ENCODE results near the gene ASB13. TPM values are rescaled to one million over a fixed set of nuclear protein-coding genes. Genes with fewer than 3 reads are reported as not detected.

ASB13 gene
- total and polyA plus RNA-seq, 2 donors (not counting 1 experiment from before 2014, with no cell fraction given) = 2.5 to 4.4 TPM

DNA sequence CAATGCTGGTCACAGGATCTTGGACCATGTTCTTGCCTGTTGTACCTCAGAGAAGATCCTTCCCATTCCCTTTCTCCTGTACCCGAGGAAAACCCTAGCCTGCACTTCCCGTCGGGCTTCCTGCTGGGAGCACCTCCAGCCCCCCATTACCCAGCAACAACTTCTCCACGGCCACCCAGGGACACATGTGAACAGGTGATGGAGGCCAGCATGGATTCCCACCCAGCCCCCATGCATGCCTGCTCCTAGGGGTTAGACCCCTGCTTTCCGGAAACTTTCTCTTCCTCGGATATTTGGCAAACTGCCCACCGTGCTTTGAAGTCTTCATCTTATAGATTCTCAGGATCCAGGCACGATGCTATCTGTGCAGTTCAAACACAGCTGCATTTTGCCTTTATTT, 74.3 kb downstream of the ASB13 start:
- peaks cover 0 to 21% (median 11%) of the 10 kb centered on the region in 4 experiments for H3K27me3 ChIP-seq (replicated peaks in 1 of 4; ENCODE audit: control extremely low read depth in 1 of 4, control insufficient read depth in 3 of 4, insufficient read depth in 4 of 4, low read length in 3 of 4)
- ChIA-PET POLR2A (no interaction called here), CTCF (interaction anchor here (2.2 to 2.7 kb wide), 2 partner anchors 10 to 31 kb away, joined by 7 to 10 read pairs; no protein-coding TSS in a partner anchor)
- no peak for ATAC-seq (ENCODE audit: low read depth)
- H3K27me3 Mint-ChIP-seq = peaks cover 59% of the 10 kb centered on the region
- H3K4me3 ChIP-seq (ENCODE audit: control extremely low read depth in 1 of 5, extremely low read depth in 1 of 5, insufficient read depth in 1 of 5, low read depth in 2 of 5, low read length in 4 of 5) = no peak overlapping the region
- no peak overlapping the region for H3K9ac ChIP-seq (ENCODE audit: low read length)
- H3K9me3 Mint-ChIP-seq (ENCODE audit: insufficient read depth) = no peaks in the 10 kb centered on the region
- H2AFZ ChIP-seq (ENCODE audit: insufficient read depth, low read depth, low read length, poor library complexity, severe bottlenecking) = no peak overlapping the region
- 92% methylated on average over 8 of the region's 8 CpGs for WGBS (ENCODE audit: insufficient coverage)
- H3K4me2 ChIP-seq (replicated peaks; ENCODE audit: low read depth, low read length, poor library complexity, severe bottlenecking) = no peak overlapping the region
- H3K27ac ChIP-seq (ENCODE audit: low read length in 2 of 2) = no peak overlapping the region
- peaks cover 0 to 5% (median 0%) of the 10 kb centered on the region in 3 donors for H3K9me3 ChIP-seq (ENCODE audit: control extremely low read depth in 1 of 3, control insufficient read depth in 2 of 3, insufficient read depth in 1 of 3, low read length in 2 of 3)
- H3K79me2 ChIP-seq (ENCODE audit: control insufficient read depth, insufficient read depth, low read length) = no peaks in the 10 kb centered on the region
- H3K4me1 Mint-ChIP-seq = peaks cover 10% of the 10 kb centered on the region
- intact Hi-C loops (cut with micrococcal nuclease) = no loop called here
- H3K27ac Mint-ChIP-seq = no peak overlapping the region
- DNase-seq = no peak
- TF ChIP-seq, protein P1, sequence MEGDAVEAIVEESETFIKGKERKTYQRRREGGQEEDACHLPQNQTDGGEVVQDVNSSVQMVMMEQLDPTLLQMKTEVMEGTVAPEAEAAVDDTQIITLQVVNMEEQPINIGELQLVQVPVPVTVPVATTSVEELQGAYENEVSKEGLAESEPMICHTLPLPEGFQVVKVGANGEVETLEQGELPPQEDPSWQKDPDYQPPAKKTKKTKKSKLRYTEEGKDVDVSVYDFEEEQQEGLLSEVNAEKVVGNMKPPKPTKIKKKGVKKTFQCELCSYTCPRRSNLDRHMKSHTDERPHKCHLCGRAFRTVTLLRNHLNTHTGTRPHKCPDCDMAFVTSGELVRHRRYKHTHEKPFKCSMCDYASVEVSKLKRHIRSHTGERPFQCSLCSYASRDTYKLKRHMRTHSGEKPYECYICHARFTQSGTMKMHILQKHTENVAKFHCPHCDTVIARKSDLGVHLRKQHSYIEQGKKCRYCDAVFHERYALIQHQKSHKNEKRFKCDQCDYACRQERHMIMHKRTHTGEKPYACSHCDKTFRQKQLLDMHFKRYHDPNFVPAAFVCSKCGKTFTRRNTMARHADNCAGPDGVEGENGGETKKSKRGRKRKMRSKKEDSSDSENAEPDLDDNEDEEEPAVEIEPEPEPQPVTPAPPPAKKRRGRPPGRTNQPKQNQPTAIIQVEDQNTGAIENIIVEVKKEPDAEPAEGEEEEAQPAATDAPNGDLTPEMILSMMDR (IDR thresholded peaks at IDR 0.05) = no peak
- no peak for TF ChIP-seq EZH2 (IDR thresholded peaks at IDR 0.05; ENCODE audit: borderline replicate concordance, insufficient read depth, low read depth, low read length, poor library complexity, severe bottlenecking)
- H3K4me1 ChIP-seq (ENCODE audit: control insufficient read depth in 2 of 2, insufficient read depth in 2 of 2, low read length in 2 of 2) = peaks cover 0 to 6% of the 10 kb centered on the region in 2 donors
- no peaks in the 10 kb centered on the region for H4K20me1 ChIP-seq (ENCODE audit: control insufficient read depth, insufficient read depth, low read length, poor library complexity, severe bottlenecking)
- H3K36me3 ChIP-seq (replicated peaks in 1 of 2; ENCODE audit: control extremely low read depth in 1 of 2, control insufficient read depth in 1 of 2, extremely low read depth in 1 of 2, insufficient read depth in 2 of 2, low read length in 1 of 2) = no peaks in the 10 kb centered on the region
- H3K4me3 Mint-ChIP-seq = no peak overlapping the region

DNA sequence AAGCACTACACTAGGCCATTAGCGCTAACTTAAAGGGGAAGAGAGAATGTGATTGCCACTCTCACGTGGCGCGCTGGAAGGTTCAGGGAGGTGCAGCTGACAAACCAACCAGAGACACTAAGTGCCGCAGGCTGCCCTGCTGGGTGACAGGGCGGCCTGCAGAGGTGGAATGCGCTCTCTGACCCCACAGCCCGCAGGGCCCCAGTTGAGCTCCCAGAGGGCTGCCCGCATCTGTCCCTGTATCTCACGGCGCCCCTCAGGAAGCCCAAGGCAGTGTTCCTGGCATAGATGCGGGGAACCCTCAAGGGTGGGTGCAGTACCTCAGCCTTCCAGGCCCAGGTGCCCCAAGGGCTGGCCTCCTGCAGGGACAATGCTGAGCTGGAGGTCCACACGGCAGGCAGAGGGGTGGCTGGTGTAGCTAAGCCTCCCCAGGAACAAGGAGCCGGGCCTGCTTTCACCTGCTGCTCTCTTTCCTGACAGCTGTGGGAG, 75.0 kb downstream of the ASB13 start:
- no peaks in the 10 kb centered on the region for H3K9me3 Mint-ChIP-seq (ENCODE audit: insufficient read depth)
- no peak overlapping the region for H3K4me2 ChIP-seq (replicated peaks; ENCODE audit: low read depth, low read length, poor library complexity, severe bottlenecking)
- H3K36me3 ChIP-seq (replicated peaks in 1 of 2; ENCODE audit: control extremely low read depth in 1 of 2, control insufficient read depth in 1 of 2, extremely low read depth in 1 of 2, insufficient read depth in 2 of 2, low read length in 1 of 2) = no peaks in the 10 kb centered on the region
- ATAC-seq (ENCODE audit: low read depth) = no peak
- intact Hi-C loops (cut with micrococcal nuclease) = no loop called here
- no peak overlapping the region for H3K9ac ChIP-seq (ENCODE audit: low read length)
- H3K27me3 Mint-ChIP-seq = peaks cover 57% of the 10 kb centered on the region
- H3K4me3 ChIP-seq (ENCODE audit: control extremely low read depth in 1 of 5, extremely low read depth in 1 of 5, insufficient read depth in 1 of 5, low read depth in 2 of 5, low read length in 4 of 5) = no peak overlapping the region
- H3K4me1 Mint-ChIP-seq = peaks cover 10% of the 10 kb centered on the region
- ChIA-PET CTCF (interaction anchor here (2.2 kb wide), 1 partner anchor 9 kb away, joined by 7 read pairs; no protein-coding TSS in a partner anchor), POLR2A (no interaction called here)
- TF ChIP-seq, protein P1 (IDR thresholded peaks at IDR 0.05) = no peak
- no peak for TF ChIP-seq EZH2 (IDR thresholded peaks at IDR 0.05; ENCODE audit: borderline replicate concordance, insufficient read depth, low read depth, low read length, poor library complexity, severe bottlenecking)
- no peak overlapping the region for H3K27ac Mint-ChIP-seq
- 92% methylated on average over 14 of the region's 14 CpGs for WGBS (ENCODE audit: insufficient coverage)
- H3K27ac ChIP-seq (ENCODE audit: low read length in 2 of 2) = no peak overlapping the region
- H3K4me1 ChIP-seq (ENCODE audit: control insufficient read depth in 2 of 2, insufficient read depth in 2 of 2, low read length in 2 of 2) = peaks cover 0 to 6% of the 10 kb centered on the region in 2 donors
- no peaks in the 10 kb centered on the region for H3K79me2 ChIP-seq (ENCODE audit: control insufficient read depth, insufficient read depth, low read length)
- H3K4me3 Mint-ChIP-seq = no peak overlapping the region
- peaks cover 0 to 21% (median 10%) of the 10 kb centered on the region in 4 experiments for H3K27me3 ChIP-seq (replicated peaks in 1 of 4; ENCODE audit: control extremely low read depth in 1 of 4, control insufficient read depth in 3 of 4, insufficient read depth in 4 of 4, low read length in 3 of 4)
- peaks cover 0 to 5% (median 0%) of the 10 kb centered on the region in 3 donors for H3K9me3 ChIP-seq (ENCODE audit: control extremely low read depth in 1 of 3, control insufficient read depth in 2 of 3, insufficient read depth in 1 of 3, low read length in 2 of 3)
- H4K20me1 ChIP-seq (ENCODE audit: control insufficient read depth, insufficient read depth, low read length, poor library complexity, severe bottlenecking) = no peaks in the 10 kb centered on the region
- H2AFZ ChIP-seq (ENCODE audit: insufficient read depth, low read depth, low read length, poor library complexity, severe bottlenecking) = no peak overlapping the region
- no peak for DNase-seq
